Measurements from ENCODE around the gene LPP. TPM values are rescaled to one million over a fixed set of nuclear protein-coding genes. Genes with fewer than 3 reads are reported as not detected.

LPP gene
- total RNA-seq, 4 donors from 2014 or later = 141 to 248 (median 185) TPM

DNA sequence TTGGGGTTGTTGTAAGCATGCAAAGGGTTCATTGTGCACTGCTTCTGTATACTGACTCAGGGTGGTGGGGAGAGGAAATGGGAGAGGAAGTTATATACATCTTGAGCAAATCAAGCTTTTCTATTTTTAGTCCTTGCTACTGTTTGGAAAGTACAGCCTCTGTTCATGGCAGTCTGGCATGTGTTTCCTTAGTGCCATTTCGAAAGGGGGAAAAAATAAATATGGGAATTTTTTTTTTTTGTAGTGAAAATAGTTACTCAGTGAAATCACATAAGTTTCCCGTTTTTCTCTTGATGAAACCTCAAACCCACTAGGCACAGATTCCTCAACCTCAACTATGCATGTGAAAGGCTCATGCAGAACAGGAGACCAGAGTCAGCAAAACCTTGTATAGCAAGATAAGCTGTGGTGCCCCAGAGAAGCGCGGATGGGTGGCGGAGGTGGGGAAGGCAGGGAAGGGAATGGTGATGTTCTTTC is 353.3 kb downstream of the LPP start:
- TF ChIP-seq, protein P1, sequence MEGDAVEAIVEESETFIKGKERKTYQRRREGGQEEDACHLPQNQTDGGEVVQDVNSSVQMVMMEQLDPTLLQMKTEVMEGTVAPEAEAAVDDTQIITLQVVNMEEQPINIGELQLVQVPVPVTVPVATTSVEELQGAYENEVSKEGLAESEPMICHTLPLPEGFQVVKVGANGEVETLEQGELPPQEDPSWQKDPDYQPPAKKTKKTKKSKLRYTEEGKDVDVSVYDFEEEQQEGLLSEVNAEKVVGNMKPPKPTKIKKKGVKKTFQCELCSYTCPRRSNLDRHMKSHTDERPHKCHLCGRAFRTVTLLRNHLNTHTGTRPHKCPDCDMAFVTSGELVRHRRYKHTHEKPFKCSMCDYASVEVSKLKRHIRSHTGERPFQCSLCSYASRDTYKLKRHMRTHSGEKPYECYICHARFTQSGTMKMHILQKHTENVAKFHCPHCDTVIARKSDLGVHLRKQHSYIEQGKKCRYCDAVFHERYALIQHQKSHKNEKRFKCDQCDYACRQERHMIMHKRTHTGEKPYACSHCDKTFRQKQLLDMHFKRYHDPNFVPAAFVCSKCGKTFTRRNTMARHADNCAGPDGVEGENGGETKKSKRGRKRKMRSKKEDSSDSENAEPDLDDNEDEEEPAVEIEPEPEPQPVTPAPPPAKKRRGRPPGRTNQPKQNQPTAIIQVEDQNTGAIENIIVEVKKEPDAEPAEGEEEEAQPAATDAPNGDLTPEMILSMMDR (IDR thresholded peaks at IDR 0.05; ENCODE audit: low read depth) = no peak

DNA sequence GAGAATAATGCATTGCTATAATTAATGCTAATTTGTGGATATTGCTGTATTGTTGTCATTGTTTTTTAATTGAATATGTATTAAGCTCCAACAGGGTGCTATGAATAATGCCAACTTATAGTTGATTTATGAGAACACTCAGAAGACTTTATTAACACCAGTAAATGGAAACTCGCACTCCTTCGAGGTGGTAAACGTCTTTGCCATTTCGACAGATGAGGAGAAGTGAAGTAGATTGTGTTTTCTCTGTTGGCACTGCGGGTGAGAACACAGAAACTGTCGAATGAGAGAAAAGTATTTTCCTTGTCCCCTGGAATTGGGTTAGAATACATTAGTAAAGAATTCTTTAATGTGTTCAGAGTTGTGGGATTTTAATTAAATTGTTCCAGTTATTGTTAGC is 354.5 kb downstream of the LPP start:
- TF ChIP-seq, protein P1 (IDR thresholded peaks at IDR 0.05; ENCODE audit: low read depth) = no peak

DNA sequence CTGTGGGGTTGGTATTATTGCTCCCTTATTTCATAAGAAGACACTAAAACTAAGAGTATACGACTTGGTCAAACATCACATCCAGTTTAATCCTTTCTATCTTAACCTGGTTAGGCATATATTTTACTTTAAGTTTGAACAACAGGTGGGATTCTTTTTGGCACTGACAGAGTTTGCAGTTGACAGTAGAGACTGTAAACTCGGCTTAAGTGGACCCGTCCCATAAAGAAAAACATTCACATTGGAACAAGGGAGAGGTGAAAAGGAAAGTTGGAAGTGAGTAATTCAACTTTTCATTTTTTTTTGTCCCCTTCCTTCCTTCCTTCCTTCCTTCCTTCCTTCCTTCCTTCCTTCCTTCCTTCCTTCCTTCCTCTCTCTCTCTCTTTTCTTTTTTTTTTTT is 355.4 kb downstream of the LPP start:
- TF ChIP-seq, protein P1 (IDR thresholded peaks at IDR 0.05; ENCODE audit: low read depth) = no peak

DNA sequence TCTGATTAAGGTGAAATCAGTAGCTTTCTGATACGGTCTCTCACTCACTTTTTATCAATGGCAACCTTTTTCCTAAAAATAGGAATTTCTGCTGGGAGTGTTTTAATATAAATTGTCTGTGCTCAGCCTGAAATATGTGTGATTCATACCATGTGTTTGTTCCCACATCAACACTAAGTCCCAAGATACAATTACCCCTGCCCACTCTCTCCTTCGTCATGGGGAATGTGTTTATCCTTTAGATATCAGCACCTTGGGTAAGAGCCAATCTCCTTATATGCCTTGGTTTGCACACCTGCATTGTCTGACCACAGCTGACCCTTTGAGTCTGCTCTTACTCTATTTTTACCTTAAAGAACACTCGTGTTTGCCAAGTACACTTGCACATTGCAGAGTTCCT is 356.4 kb downstream of the LPP start:
- TF ChIP-seq, protein P1 (IDR thresholded peaks at IDR 0.05; ENCODE audit: low read depth) = no peak

DNA sequence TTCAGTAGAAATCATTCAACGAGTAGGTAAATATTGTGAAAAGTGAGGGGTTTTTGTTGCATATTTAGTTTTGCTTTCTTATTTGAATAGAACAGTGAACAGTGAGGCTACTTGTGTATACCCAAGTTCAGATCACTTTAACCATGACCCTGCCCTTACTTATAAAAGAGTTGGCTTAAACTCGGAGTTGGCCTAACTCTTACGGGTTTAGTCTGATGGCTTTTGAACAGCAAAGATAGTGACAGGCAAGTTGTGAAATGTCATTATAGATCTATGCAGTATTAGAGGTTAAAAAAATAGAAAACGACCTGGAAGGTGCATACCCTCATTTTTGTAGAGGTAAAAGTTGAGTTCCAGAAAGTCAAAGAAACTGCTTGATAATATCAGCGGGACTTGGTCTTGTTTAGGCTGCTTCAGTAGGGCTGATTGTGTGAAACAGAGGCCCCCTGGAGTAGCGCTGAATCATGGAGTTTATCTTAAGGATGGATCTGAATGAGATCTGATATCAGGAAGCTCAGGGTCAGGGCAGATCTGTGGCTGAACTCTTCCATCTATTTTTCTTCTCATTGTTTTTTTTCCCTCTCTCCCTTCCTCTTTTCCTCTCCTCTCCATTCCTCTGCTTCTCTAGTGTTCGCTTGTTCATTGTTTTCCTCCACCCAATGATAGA is 359.8 kb downstream of the LPP start:
- TF ChIP-seq, protein P1 (IDR thresholded peaks at IDR 0.05; ENCODE audit: low read depth) = no peak

DNA sequence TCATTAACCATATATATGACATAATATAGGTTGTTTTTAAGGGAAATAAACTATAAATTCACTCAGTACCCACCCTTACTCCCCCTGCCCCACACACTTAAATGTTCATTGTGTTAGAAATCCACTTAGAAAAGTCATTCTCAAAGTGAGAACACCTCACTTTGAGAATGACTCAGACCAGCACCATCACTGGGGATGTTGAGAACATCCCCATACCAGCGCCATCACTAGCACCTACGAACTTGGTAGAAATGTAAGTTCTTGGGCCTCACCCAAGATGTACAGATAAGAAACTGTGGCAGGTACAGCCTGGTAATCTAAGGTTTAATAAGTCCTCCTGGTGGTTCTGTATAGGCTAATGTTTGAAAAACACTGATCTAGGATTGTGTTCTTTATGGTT is 362.6 kb downstream of the LPP start:
- TF ChIP-seq, protein P1 (IDR thresholded peaks at IDR 0.05; ENCODE audit: low read depth) = no peak

DNA sequence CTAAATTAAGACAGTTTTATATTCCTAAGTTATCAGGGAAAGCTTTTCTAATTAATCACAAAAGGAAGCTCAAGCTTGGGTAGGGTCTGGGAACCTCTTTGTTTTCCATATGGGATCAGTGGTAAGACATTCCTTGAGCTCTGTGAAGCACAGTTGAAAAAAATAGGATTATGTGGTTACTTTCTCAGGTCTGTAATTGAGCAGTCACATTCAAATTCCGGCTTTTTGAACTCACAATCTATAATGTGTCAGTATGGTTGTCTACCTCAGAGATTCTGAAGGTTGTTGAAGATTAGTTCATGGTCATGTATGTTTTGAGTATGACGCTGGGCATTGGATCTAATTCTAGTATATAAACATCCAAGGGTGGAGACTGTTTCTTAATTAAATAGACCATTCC is 364.5 kb downstream of the LPP start:
- TF ChIP-seq, protein P1 (IDR thresholded peaks at IDR 0.05; ENCODE audit: low read depth) = no peak
